Measurements from ENCODE around the gene ACSM2A.
"Not testable (repeated sequence)": the region's sequence is repeated elsewhere in the genome, so short reads cannot be mapped to it uniquely, and the experiment has no call there.

ACSM2A gene

DNA sequence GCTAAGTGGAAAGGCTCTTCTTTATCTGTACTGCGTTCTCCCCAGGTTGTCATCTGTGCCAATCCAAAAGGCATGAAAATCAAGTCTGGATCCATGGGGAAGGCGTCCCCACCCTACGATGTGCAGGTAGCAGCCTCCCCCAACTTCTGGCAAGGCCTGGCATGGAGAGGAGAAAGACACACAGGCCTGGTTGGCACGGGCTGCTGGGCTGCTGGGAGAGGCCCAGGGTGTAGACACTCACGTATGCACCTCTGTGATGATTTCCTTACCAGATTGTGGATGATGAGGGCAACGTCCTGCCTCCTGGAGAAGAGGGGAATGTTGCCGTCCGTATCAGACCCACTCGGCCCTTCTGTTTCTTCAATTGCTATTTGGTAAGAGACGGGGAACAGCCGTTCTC, 20.4 kb upstream of the ACSM2A start:
- H3K9me3 Mint-ChIP-seq: no peaks in the 10 kb centered on the region
- CTCF ChIA-PET: no interaction called here
- H3K4me3 Mint-ChIP-seq: no peak overlapping the region
- DNase-seq: no peak
- no peaks in the 10 kb centered on the region for H3K4me1 Mint-ChIP-seq
- no peak overlapping the region for H3K27ac Mint-ChIP-seq
- peaks cover 4% of the 10 kb centered on the region for H3K27me3 Mint-ChIP-seq
- H3K36me3 Mint-ChIP-seq: no peaks in the 10 kb centered on the region

DNA sequence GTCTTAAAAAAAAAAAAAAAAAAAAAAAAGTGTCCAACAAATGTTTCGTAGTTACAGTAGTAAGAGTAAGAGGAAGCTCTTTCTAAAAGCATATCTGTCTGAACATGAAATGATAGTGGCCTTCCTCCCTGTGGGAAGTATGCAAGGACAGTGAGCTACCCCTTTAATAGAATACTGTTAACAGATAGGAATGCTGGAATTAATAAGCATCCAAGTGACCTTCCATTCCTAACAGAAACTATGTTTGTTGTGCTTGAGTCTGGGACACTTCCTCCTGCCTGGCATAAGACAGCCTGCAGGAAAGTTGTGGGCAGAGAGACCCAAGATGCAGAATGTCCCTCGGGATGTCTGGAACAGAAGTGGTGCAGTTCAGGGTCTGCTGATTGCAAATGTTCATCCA, 12.4 kb upstream of the ACSM2A start:
- H3K27ac Mint-ChIP-seq, H3K4me1 Mint-ChIP-seq, H3K4me3 Mint-ChIP-seq, H3K36me3 Mint-ChIP-seq, CTCF ChIA-PET, DNase-seq, H3K9me3 Mint-ChIP-seq, H3K27me3 Mint-ChIP-seq: not testable (repeated sequence)

DNA sequence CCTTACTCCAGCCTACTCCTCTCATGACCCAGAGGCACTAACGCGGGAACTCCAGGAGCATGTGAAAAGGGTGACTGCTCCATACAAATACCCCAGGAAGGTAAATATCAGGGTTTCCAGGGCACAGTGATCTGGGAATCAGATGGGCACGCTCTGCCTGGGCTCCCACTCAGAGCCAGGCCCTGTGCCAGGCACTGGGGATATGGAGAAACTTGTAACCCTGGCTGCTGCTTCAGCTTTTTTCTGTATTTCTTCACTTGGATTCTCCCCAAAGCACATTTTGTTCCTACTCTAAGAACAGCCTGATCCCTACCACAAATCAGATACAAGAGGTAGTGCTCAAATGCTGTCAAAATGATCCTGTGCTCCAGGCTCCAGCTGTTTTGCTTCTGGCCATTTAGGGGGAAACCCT, 11.5 kb upstream of the ACSM2A start:
- H3K27me3 Mint-ChIP-seq, DNase-seq, H3K4me1 Mint-ChIP-seq, CTCF ChIA-PET, H3K36me3 Mint-ChIP-seq, H3K4me3 Mint-ChIP-seq, H3K27ac Mint-ChIP-seq, H3K9me3 Mint-ChIP-seq: not testable (repeated sequence)

- H3K36me3 Mint-ChIP-seq, H3K4me3 Mint-ChIP-seq, H3K9me3 Mint-ChIP-seq, H3K27me3 Mint-ChIP-seq, DNase-seq, CTCF ChIA-PET, H3K4me1 Mint-ChIP-seq: not testable (repeated sequence)
- peak overlapping the region; percentile 28 for H3K27ac Mint-ChIP-seq
These were observed 10.6 kb upstream of the ACSM2A start for GRCh38 chr16:20440731-20441130.

DNA sequence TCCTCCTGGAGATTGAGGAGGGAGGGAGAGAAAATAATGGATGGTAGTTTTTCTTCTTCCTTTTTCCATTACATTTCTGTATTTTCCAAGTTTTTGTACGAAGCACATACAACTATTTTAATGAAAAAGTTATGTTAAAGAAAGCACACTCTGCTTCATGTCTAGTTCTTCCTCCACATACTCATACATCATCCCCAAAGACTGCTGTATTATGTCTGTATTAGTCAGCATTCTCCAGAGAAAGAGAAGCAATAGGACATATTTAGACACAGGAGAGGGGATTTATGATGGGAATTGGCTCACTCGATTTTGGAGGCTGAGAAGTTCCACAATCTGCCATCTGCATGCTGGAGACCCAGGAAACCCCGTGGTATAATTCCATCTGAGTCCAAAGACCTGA, 10.1 kb upstream of the ACSM2A start:
- DNase-seq: no peak
- CTCF ChIA-PET: no interaction called here
- Mint-ChIP-seq H3K9me3 (no peaks in the 10 kb centered on the region), H3K4me3 (no peak overlapping the region), H3K4me1 (no peaks in the 10 kb centered on the region), H3K36me3 (no peaks in the 10 kb centered on the region), H3K27me3 (peaks cover 5% of the 10 kb centered on the region), H3K27ac (no peak overlapping the region)

GRCh38 chr16:20441859-20442258, 9.5 kb upstream of the ACSM2A start:
- CTCF ChIA-PET, H3K36me3 Mint-ChIP-seq, H3K4me3 Mint-ChIP-seq, H3K27ac Mint-ChIP-seq, DNase-seq, H3K27me3 Mint-ChIP-seq, H3K9me3 Mint-ChIP-seq, H3K4me1 Mint-ChIP-seq: not testable (repeated sequence)

GRCh38 chr16:20446652-20447393, 4.5 kb upstream of the ACSM2A start:
- CTCF ChIA-PET, H3K27me3 Mint-ChIP-seq, H3K9me3 Mint-ChIP-seq, H3K4me1 Mint-ChIP-seq, H3K27ac Mint-ChIP-seq, DNase-seq, H3K4me3 Mint-ChIP-seq, H3K36me3 Mint-ChIP-seq: not testable (repeated sequence)

- H3K4me3 Mint-ChIP-seq, DNase-seq, H3K27ac Mint-ChIP-seq, H3K36me3 Mint-ChIP-seq, CTCF ChIA-PET, H3K9me3 Mint-ChIP-seq, H3K27me3 Mint-ChIP-seq, H3K4me1 Mint-ChIP-seq: not testable (repeated sequence)
These were observed 2.3 kb downstream of the ACSM2A start for GRCh38 chr16:20453633-20454032.

- H3K4me3 Mint-ChIP-seq, H3K27ac Mint-ChIP-seq, H3K36me3 Mint-ChIP-seq, H3K9me3 Mint-ChIP-seq, H3K4me1 Mint-ChIP-seq, CTCF ChIA-PET, H3K27me3 Mint-ChIP-seq, DNase-seq: not testable (repeated sequence)
These were observed 7.9 kb downstream of the ACSM2A start for GRCh38 chr16:20459227-20459626.

DNA sequence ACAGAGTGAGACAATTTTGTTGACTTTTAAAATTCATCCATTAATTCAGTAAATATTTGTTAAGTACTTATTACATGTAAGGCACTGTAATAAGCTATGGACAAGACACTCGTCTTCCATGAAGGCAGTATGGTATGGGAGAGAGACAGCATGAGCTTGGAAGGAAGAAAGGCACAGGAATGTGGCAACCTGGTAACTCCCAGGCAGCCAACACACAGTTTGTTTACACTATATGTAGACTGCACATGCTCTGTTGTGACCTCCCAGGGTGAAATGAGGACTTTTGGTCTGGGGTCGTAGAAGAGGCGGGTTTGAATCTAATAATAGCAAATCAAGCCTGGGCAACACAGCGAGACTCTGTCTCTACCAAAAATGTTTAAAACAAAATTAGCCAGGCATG, 9.0 kb downstream of the ACSM2A start:
- H3K27me3 Mint-ChIP-seq, H3K27ac Mint-ChIP-seq, H3K4me1 Mint-ChIP-seq, CTCF ChIA-PET, H3K4me3 Mint-ChIP-seq, H3K36me3 Mint-ChIP-seq, DNase-seq, H3K9me3 Mint-ChIP-seq: not testable (repeated sequence)

- H3K9me3 Mint-ChIP-seq, H3K36me3 Mint-ChIP-seq, H3K27me3 Mint-ChIP-seq, CTCF ChIA-PET, DNase-seq, H3K4me1 Mint-ChIP-seq, H3K4me3 Mint-ChIP-seq, H3K27ac Mint-ChIP-seq: not testable (repeated sequence)
These were observed 17.6 kb downstream of the ACSM2A start for GRCh38 chr16:20468954-20469353.

DNA sequence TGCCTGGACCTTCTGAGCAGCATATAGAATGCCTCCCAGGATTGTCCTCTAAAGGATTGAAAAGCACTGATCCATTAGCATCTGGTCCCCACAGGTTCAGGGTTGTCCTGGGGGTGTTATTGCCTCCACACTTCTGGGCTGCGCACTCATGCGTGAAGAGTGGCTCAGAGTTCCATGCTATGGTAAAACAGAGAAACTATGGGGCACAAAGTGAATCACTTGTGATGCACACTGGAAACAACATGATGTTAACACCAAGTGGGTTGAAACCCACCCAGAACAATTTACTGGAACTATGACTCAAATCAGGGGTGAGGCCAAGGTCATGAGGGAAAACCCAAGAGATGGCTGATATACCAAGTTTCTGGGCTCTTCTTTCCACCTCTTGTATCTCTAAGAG, 18.6 kb downstream of the ACSM2A start:
- H3K4me3 Mint-ChIP-seq, H3K9me3 Mint-ChIP-seq, H3K4me1 Mint-ChIP-seq, H3K36me3 Mint-ChIP-seq, CTCF ChIA-PET, DNase-seq, H3K27me3 Mint-ChIP-seq, H3K27ac Mint-ChIP-seq: not testable (repeated sequence)

DNA sequence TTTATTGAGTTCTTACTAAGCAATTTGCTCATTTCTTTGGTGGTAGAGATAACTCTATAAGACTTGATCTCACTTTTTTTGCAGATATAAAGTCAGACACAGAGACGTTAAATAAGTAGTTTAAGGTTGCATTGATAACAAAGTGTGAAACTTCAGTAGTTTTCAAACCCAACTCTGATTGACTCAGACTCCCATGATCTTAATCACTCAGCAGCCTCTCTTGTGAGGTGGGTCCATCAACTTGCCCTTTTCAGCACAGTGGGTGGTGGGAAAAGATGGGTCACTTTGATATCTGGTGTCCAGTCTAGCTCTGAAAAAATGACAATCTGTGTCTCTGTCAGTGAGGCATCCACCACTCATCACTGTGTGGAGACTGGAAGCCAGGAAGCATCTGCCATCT, 19.4 kb downstream of the ACSM2A start:
- H3K27me3 Mint-ChIP-seq, H3K4me3 Mint-ChIP-seq, DNase-seq, H3K4me1 Mint-ChIP-seq, H3K9me3 Mint-ChIP-seq, CTCF ChIA-PET, H3K36me3 Mint-ChIP-seq, H3K27ac Mint-ChIP-seq: not testable (repeated sequence)

GRCh38 chr16:20477188-20477744, 25.9 kb downstream of the ACSM2A start:
- H3K4me1 Mint-ChIP-seq, H3K36me3 Mint-ChIP-seq, H3K9me3 Mint-ChIP-seq, CTCF ChIA-PET, H3K4me3 Mint-ChIP-seq, H3K27me3 Mint-ChIP-seq, H3K27ac Mint-ChIP-seq, DNase-seq: not testable (repeated sequence)

DNA sequence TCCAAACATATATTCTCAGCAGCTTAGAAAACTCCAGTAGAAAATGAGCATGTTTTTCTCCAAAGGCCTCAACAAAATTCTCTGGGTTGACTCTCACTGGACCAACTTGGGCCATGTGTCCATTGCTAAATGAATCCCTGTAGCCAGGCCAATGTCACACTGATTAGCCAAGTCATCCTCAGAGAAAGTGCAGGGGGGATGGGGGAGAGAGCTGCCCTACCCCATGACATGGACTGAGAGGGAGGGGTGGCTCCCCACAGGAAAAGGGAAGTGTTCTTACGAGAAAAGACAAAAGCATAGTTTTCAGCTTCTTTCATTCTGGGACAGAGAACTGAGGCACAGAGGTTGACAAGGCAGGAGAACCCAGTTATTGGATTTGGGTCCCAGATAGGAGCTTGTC, 32.7 kb downstream of the ACSM2A start:
- H3K4me1 Mint-ChIP-seq, H3K27ac Mint-ChIP-seq, CTCF ChIA-PET, H3K4me3 Mint-ChIP-seq, DNase-seq, H3K9me3 Mint-ChIP-seq, H3K36me3 Mint-ChIP-seq, H3K27me3 Mint-ChIP-seq: not testable (repeated sequence)

DNA sequence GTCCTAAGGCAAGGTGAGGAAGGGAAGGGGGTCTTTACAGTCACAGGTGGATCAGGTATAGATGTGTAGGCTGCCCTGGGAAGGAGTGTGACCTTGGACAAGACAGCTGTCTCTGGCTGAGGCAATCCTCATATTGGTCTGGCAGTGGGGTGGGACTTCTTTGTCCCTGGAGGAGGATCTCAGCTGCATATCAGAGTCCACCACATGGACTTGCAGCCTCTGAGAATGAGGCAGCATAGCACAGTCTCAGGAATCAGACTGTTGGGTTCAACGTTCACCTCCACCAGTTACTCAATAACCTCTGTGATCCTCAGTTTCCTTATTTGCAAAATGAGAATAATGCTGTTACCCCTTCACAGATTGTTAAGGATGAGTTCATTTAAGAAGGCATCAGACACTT, 33.4 kb downstream of the ACSM2A start:
- no peak overlapping the region for H3K4me3 Mint-ChIP-seq
- no peaks in the 10 kb centered on the region for H3K36me3 Mint-ChIP-seq
- no peaks in the 10 kb centered on the region for H3K9me3 Mint-ChIP-seq
- no peaks in the 10 kb centered on the region for H3K27me3 Mint-ChIP-seq
- CTCF ChIA-PET: no interaction called here
- no peak overlapping the region for H3K27ac Mint-ChIP-seq
- no peaks in the 10 kb centered on the region for H3K4me1 Mint-ChIP-seq
- no peak for DNase-seq

Data from activated naive CD4-positive, alpha-beta T cell treated with anti-CD3 and anti-CD28 coated beads, Interleukin-2, amount 10 ng/mL, durations not matched to agents 7 days and 5 days (primary cell).